ENCODE measurements around the gene HORMAD2. TPM values are rescaled to one million over a fixed set of nuclear protein-coding genes. Genes with fewer than 3 reads are reported as not detected.

The HORMAD2 gene
- total RNA-seq, 1 donor = not detected

DNA sequence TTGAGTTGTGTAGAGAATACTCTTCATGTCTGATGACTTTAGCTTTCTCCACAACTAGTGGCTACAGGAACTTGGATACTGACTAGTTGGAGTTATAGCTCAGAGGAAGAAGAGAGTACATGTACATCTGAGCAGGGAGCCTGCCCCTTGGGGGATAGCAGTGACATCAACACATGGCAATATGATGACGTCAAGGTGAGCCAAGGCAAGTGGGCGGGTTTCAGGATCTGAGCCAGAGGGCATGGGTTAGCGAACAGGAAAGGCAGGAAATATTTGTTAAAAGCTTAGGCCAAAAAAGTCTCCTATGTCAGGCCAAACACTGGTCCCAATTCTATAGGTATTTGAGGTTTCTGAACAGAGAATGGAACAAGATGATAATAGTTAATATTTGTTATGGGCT is 42.0 kb upstream of the HORMAD2 start:
- DNase-seq (ENCODE audit: low read depth) = peak; percentile 82
- TF ChIP-seq, protein P1, sequence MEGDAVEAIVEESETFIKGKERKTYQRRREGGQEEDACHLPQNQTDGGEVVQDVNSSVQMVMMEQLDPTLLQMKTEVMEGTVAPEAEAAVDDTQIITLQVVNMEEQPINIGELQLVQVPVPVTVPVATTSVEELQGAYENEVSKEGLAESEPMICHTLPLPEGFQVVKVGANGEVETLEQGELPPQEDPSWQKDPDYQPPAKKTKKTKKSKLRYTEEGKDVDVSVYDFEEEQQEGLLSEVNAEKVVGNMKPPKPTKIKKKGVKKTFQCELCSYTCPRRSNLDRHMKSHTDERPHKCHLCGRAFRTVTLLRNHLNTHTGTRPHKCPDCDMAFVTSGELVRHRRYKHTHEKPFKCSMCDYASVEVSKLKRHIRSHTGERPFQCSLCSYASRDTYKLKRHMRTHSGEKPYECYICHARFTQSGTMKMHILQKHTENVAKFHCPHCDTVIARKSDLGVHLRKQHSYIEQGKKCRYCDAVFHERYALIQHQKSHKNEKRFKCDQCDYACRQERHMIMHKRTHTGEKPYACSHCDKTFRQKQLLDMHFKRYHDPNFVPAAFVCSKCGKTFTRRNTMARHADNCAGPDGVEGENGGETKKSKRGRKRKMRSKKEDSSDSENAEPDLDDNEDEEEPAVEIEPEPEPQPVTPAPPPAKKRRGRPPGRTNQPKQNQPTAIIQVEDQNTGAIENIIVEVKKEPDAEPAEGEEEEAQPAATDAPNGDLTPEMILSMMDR (IDR thresholded peaks at IDR 0.05; ENCODE audit: insufficient read depth, low read length) = no peak

DNA sequence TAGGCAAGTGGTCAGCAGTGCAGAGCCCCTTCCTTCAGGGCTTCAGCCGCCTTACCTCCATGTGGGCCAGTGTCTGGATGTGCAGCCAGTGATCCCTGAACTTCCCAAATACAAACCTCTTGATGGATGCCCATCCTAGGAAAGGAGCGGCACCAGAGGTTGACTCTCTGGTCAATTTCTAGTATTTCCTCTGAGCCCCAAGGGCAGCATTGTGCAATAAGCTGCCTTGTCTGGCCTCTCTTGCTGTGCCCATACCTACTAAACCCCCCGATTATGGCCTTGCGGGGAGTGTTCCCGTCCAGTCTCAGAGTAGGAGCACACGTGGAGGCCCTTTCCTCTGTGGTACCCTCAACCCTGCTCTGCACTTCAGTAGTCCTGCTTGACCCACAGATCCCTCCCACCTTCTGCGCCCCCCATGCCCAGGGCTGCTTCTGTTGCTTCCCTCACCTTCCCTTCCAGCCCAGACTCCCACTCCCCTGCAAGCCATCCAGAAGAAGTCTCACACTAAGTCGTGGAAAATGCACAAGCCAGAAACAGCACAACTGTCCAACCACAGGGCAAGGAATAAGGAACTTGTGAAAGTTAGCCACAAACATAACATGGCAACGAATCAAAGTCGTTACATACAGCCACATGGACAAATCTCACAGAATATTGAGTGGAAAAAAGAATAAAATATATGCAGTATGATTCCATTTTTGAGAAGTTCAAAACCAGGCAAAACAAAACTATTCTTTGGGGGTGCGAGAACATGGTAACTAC is 39.6 kb upstream of the HORMAD2 start:
- DNase-seq (ENCODE audit: low read depth) = no peak
- TF ChIP-seq, protein P1 (IDR thresholded peaks at IDR 0.05; ENCODE audit: insufficient read depth, low read length) = no peak
- no peak overlapping the region for H3K4me3 ChIP-seq (ENCODE audit: low read depth, low read length)

More for the DNA sequence above, 42.0 kb upstream of the HORMAD2 start:
- no peak overlapping the region for H3K4me3 ChIP-seq (ENCODE audit: low read depth, low read length)

DNA sequence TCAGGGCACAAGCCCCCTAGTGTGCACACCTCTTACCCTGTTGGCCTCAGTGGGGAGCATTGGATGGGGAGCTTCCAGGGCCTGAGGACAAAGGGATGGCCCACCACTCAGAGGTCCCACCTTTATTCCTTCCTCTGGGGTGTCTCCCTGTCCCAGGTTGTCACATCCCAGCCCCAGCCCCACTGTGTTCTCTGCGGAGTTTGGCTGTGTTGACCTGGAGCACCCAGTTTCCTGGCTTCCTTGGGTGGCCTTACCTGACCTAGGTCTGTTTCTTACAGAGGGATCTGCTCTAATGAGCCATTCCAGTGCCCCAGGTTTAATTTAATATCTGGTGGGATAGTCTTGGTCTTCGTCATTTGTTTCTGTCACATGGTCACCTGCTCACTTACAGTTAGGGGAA is 38.8 kb upstream of the HORMAD2 start:
- no peak overlapping the region for H3K4me3 ChIP-seq (ENCODE audit: low read depth, low read length)
- DNase-seq (ENCODE audit: low read depth) = no peak
- TF ChIP-seq, protein P1 (IDR thresholded peaks at IDR 0.05; ENCODE audit: insufficient read depth, low read length) = no peak

DNA sequence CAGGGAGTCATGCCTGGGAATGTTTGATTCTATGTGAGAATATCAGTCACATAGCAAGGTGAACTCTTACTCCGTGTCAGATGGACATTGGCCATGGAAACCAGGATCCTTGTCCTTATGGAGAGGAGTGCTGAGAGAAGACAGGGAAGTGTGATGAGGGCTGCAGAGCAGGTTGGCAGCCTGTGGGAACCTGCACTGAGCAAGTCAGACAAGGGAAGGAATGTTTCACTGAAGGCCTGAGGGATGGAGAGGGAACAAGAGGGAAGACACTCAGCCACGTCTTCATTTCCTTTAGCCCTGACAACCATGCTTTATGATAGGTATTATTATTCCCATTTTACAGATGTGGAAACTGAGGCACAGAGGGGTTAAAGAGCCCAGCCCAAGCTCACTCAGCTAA is 38.4 kb upstream of the HORMAD2 start:
- TF ChIP-seq, protein P1 (IDR thresholded peaks at IDR 0.05; ENCODE audit: insufficient read depth, low read length) = no peak
- DNase-seq (ENCODE audit: low read depth) = no peak
- no peak overlapping the region for H3K4me3 ChIP-seq (ENCODE audit: low read depth, low read length)

DNA sequence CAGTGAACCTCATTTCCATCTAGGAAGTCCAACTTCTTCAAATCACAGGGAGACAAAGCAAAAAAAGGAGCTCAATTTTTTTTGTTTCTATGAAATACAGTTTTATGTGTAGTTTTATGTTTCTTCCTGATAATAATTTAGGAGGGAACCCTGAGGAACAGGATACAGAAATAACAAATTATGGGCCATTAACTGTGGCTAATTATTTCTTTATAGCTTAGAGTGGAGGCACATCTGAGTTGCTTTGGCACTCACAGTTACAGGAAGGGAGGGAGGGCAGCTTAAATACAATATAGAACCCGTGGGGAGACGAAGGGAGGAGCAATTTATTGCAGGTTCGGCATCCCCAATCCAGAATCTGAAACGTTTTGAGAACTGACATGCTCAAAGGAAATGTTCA is 37.1 kb upstream of the HORMAD2 start:
- TF ChIP-seq, protein P1 (IDR thresholded peaks at IDR 0.05; ENCODE audit: insufficient read depth, low read length) = no peak
- H3K4me3 ChIP-seq (ENCODE audit: low read depth, low read length) = no peak overlapping the region
- no peak for DNase-seq (ENCODE audit: low read depth)

DNA sequence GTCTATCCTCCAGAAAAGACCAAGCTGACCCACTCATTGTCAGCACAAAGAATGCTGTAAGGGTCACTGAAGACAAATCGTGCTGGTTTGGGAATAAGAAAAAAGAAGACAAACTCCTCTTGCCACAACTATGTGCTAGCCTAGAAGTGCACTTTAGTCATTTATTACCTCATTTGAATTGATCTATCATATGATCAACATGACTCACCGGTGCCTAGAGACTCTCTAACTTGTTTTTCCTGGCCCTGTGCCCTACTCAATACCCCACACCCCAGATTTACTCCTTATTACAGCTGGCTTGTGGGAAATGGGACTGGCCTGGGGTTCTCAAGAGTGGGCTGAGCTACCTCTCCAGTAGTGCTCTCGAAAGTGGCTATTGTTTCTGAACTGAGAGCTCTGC is 35.9 kb upstream of the HORMAD2 start:
- TF ChIP-seq, protein P1 (IDR thresholded peaks at IDR 0.05; ENCODE audit: insufficient read depth, low read length) = no peak
- DNase-seq (ENCODE audit: low read depth) = peak; percentile 95

More for the DNA sequence above, 35.9 kb upstream of the HORMAD2 start:
- no peak overlapping the region for H3K4me3 ChIP-seq (ENCODE audit: low read depth, low read length)
